GM18867 (cell line): ENCODE measurements around the gene NRDE2.
"Not testable (repeated sequence)": the region's sequence is repeated elsewhere in the genome, so short reads cannot be mapped to it uniquely, and the experiment has no call there.

Source experiments
- ATAC-seq: cut with Tn5 transposase; IDR thresholded peaks from one replicate; pipeline ENCODE4 v1.9.1; 2021; ENCODE audit warnings: mild to moderate bottlenecking, moderate library complexity; ENCODE audit not compliant: unreplicated experiment

NRDE2 gene

GRCh38 chr14:90274019-90274418, 57.7 kb downstream of the NRDE2 start:
- ATAC-seq = no peak

- no peak for ATAC-seq
Observed at GRCh38 chr14:90273532-90273931, 58.2 kb downstream of the NRDE2 start.

- no peak for ATAC-seq
Observed at GRCh38 chr14:90272523-90272922, 59.2 kb downstream of the NRDE2 start.

GRCh38 chr14:90268420-90268819, 63.3 kb downstream of the NRDE2 start:
- no peak for ATAC-seq

GRCh38 chr14:90266441-90267154, 65.1 kb downstream of the NRDE2 start:
- ATAC-seq = no peak

- ATAC-seq = peak; percentile 82
Observed at GRCh38 chr14:90263748-90264449, 67.8 kb downstream of the NRDE2 start.

GRCh38 chr14:90256354-90257131, 75.2 kb downstream of the NRDE2 start, which contains the start of gene PSMC1:
PSMC1 (plus strand) TSS chr14:90256553; CDS start chr14:90256598, 45 bp downstream.
- peak; percentile 96 for ATAC-seq

GRCh38 chr14:90255871-90256270, 75.9 kb downstream of the NRDE2 start:
- ATAC-seq = no peak

GRCh38 chr14:90253826-90254225, 77.9 kb downstream of the NRDE2 start:
- no peak for ATAC-seq

GRCh38 chr14:90248594-90248993, 83.1 kb downstream of the NRDE2 start:
- no peak for ATAC-seq

- ATAC-seq = not testable (repeated sequence)
Observed at GRCh38 chr14:90247441-90247840, 84.3 kb downstream of the NRDE2 start.

GRCh38 chr14:90246936-90247335, 84.8 kb downstream of the NRDE2 start:
- ATAC-seq = no peak

- no peak for ATAC-seq
Observed at GRCh38 chr14:90242444-90242843, 89.3 kb downstream of the NRDE2 start.

- ATAC-seq = no peak
Observed at GRCh38 chr14:90239139-90239538, 92.6 kb downstream of the NRDE2 start.

- ATAC-seq = peak; percentile 58
Observed at GRCh38 chr14:90235179-90235976, 96.4 kb downstream of the NRDE2 start.

- not testable (repeated sequence) for ATAC-seq
Observed at GRCh38 chr14:90229942-90230341, 101.8 kb downstream of the NRDE2 start.

GRCh38 chr14:90228478-90228877, 103.3 kb downstream of the NRDE2 start:
- ATAC-seq = no peak
